Right renal cortex interstitium (tissue), 3 donors: ENCODE results near the gene KIF2C. TPM values are rescaled to one million over a fixed set of nuclear protein-coding genes. Genes with fewer than 3 reads are reported as not detected.
"Not testable (repeated sequence)": the region's sequence is repeated elsewhere in the genome, so short reads cannot be mapped to it uniquely, and the experiment has no call there.

Experiments
- DNase-seq, 3 donors: peaks; one replicate each; pipeline ENCODE4 v3.0.0-alpha.2; 2013; ENCODE audit warnings: low read depth in 3 of 3, low spot score in 2 of 3
- polyA plus RNA-seq, 3 donors: library from polyadenylated mRNA; unstranded; fragments of 120-200 nt; gene quantifications; one replicate each; pipeline ENCODE4 v1.2.1, GENCODE V29; 2013; ENCODE audit not compliant: insufficient read length in 3 of 3

KIF2C gene
- polyA plus RNA-seq, 3 donors = 25.8 to 29.6 (median 27.4) TPM

GRCh38 chr1:44790968-44791801, 51.5 kb downstream of the KIF2C start:
- no peak for DNase-seq

GRCh38 chr1:44792736-44793502, 53.3 kb downstream of the KIF2C start:
- no peak for DNase-seq

GRCh38 chr1:44797886-44798285, 58.2 kb downstream of the KIF2C start:
- not testable (repeated sequence) for DNase-seq

- DNase-seq = no peak
Measured at GRCh38 chr1:44798481-44799365, 59.1 kb downstream of the KIF2C start.

- peak; percentile 88 to 95 (median 94) for DNase-seq
Measured at GRCh38 chr1:44799770-44800584, 60.3 kb downstream of the KIF2C start, which contains the start of gene PLK3. Gene PLK3 (plus strand): TSS chr1:44800377. CDS start chr1:44800464, 87 bp downstream.

- no peak for DNase-seq
Measured at GRCh38 chr1:44801491-44802305, 62.1 kb downstream of the KIF2C start.

GRCh38 chr1:44802306-44803061, 62.8 kb downstream of the KIF2C start:
- no peak for DNase-seq

- no peak for DNase-seq
Measured at GRCh38 chr1:44803062-44803311, 63.4 kb downstream of the KIF2C start.

- DNase-seq = no peak
Measured at GRCh38 chr1:44803312-44804095, 63.9 kb downstream of the KIF2C start.

- DNase-seq = no peak
Measured at GRCh38 chr1:44805311-44806024, 65.8 kb downstream of the KIF2C start.

- DNase-seq = no peak
Measured at GRCh38 chr1:44806025-44806703, 66.5 kb downstream of the KIF2C start.

- no peak for DNase-seq
Measured at GRCh38 chr1:44806704-44807363, 67.2 kb downstream of the KIF2C start, which contains the start of gene DYNLT4. Gene DYNLT4 (minus strand): TSS chr1:44807351. CDS start chr1:44806668, 683 bp downstream.

- DNase-seq = peak; percentile 78 to 84 (median 82)
Measured at GRCh38 chr1:44807364-44808062, 67.9 kb downstream of the KIF2C start.

- peak in 1 of 3 donors; percentile 79 for DNase-seq
Measured at GRCh38 chr1:44808063-44808937, 68.7 kb downstream of the KIF2C start, which contains the start of gene BTBD19. Gene BTBD19 (plus strand): TSS chr1:44808523. CDS start chr1:44808821, 298 bp downstream.
